Measurements from ENCODE around the gene JAG1. TPM values are rescaled to one million over a fixed set of nuclear protein-coding genes. Genes with fewer than 3 reads are reported as not detected.
A peak's percentile ranks its signal among the peaks of the same experiment; 100 is the strongest.
"Not testable (repeated sequence)": the region's sequence is repeated elsewhere in the genome, so short reads cannot be mapped to it uniquely, and the experiment has no call there.

The JAG1 gene
- total and polyA plus RNA-seq, 9 of the 15 experiments (the other 6 are each of a cell fraction or from before 2014, with no cell fraction given), result 0.04 to 0.40 (median 0.07) TPM

GRCh38 chr20:10613911-10614310 lies 59.9 kb downstream of the JAG1 start (continued):
- TF ChIP-seq ZNF518B (CRISPR knock-in tag; IDR thresholded peaks at IDR 0.05) (no peak), ZNF134 (CRISPR knock-in tag; conservative IDR thresholded peaks at IDR 0.05) (no peak), TAL1 (IDR thresholded peaks at IDR 0.05) (no peak)

- H3K79me2 ChIP-seq (ENCODE audit: control insufficient read depth, insufficient read depth, low read length); FAIRE-seq; CTCF ChIA-PET (ENCODE audit: low intra/inter-chr PET ratio); H3K4me2 ChIP-seq (ENCODE audit: insufficient read depth, low read length); H3K36me3 ChIP-seq (ENCODE audit: control insufficient read depth, insufficient read depth, low read length); H3K27me3 ChIP-seq (ENCODE audit: control insufficient read depth in 2 of 2, insufficient read depth in 2 of 2, low read length in 2 of 2); H3K9me3 ChIP-seq (replicated peaks; ENCODE audit: control insufficient read depth, insufficient read depth, low read depth, low read length); POLR2A ChIA-PET; H3K27ac ChIP-seq (ENCODE audit: extremely low read depth, low read depth, low read length); H3K9me1 ChIP-seq (ENCODE audit: control insufficient read depth, insufficient read depth, low read length); H2AFZ ChIP-seq (ENCODE audit: low read depth, low read length); in situ Hi-C loops (cut with MboI); H4K20me1 ChIP-seq (replicated peaks; ENCODE audit: control insufficient read depth, insufficient read depth, low read length); DNase-seq (ENCODE audit: extremely low read depth in 1 of 4, low spot score in 3 of 4); H3K4me1 ChIP-seq (replicated peaks in 1 of 2; ENCODE audit: control insufficient read depth in 2 of 2, insufficient read depth in 2 of 2, low read length in 2 of 2); H3K9ac ChIP-seq (ENCODE audit: insufficient read depth in 1 of 2, low read depth in 2 of 2, low read length in 2 of 2); intact Hi-C loops (cut with micrococcal nuclease); H3K4me3 ChIP-seq; BruUV-seq (replicated peaks): not testable (repeated sequence)
- peak; percentile 57; the same call in 1 of the 3 replicates for ATAC-seq
- WGBS (ENCODE audit: insufficient coverage, low coverage, missing lambda C conversion rate), result 64% methylated on average over 2 of the region's 5 CpGs
These were observed 60.4 kb downstream of the JAG1 start for GRCh38 chr20:10613426-10613825.

Measured in K562 (cell line).